HG02642 (cell line): ENCODE measurements around the gene UBN1.

Experiments used
- ATAC-seq: cut with Tn5 transposase; IDR thresholded peaks from one replicate; pipeline ENCODE4 v1.9.1; 2021; ENCODE audit warnings: mild to moderate bottlenecking; ENCODE audit not compliant: unreplicated experiment, poor library complexity

Gene UBN1

GRCh38 chr16:4846901-4847773 is at the start of gene UBN1, which contains the start of gene GLYR1:
Gene UBN1, plus strand, starts transcription at chr16:4847481. Its CDS starts 5,437 bp downstream, at chr16:4852918.
Gene GLYR1, minus strand, starts transcription at chr16:4847288. Its CDS starts 23 bp downstream, at chr16:4847265.
- peak; percentile 89 for ATAC-seq

GRCh38 chr16:4797805-4798252 is 49.5 kb upstream of the UBN1 start:
- ATAC-seq = no peak

- ATAC-seq = no peak
These were observed 48.8 kb upstream of the UBN1 start for GRCh38 chr16:4798456-4798855.

- no peak for ATAC-seq
These were observed 48.0 kb upstream of the UBN1 start for GRCh38 chr16:4799171-4799855.

GRCh38 chr16:4800290-4801041 is 46.8 kb upstream of the UBN1 start:
- no peak for ATAC-seq

- ATAC-seq = no peak
These were observed 46.0 kb upstream of the UBN1 start for GRCh38 chr16:4801051-4801961.

GRCh38 chr16:4801962-4802658 is 45.2 kb upstream of the UBN1 start, which contains the start of gene ROGDI:
Gene ROGDI, minus strand, starts transcription at chr16:4802633. Its CDS starts 62 bp downstream, at chr16:4802571.
- peak; percentile 55 for ATAC-seq

GRCh38 chr16:4802659-4803287 is 44.5 kb upstream of the UBN1 start:
- peak; percentile 92 for ATAC-seq

GRCh38 chr16:4803401-4803844 is 43.9 kb upstream of the UBN1 start:
- no peak for ATAC-seq

GRCh38 chr16:4803898-4804762 is 43.2 kb upstream of the UBN1 start:
- no peak for ATAC-seq

- ATAC-seq = no peak
These were observed 42.0 kb upstream of the UBN1 start for GRCh38 chr16:4805231-4805630.

GRCh38 chr16:4806280-4806679 is 41.0 kb upstream of the UBN1 start:
- no peak for ATAC-seq

GRCh38 chr16:4811242-4811641 is 36.0 kb upstream of the UBN1 start:
- ATAC-seq = no peak

- no peak for ATAC-seq
These were observed 35.5 kb upstream of the UBN1 start for GRCh38 chr16:4811773-4812172.

- no peak for ATAC-seq
These were observed 33.9 kb upstream of the UBN1 start for GRCh38 chr16:4813251-4814003.

GRCh38 chr16:4814046-4814445 is 33.2 kb upstream of the UBN1 start:
- ATAC-seq = no peak
